Measurements from ENCODE around the gene CMSS1. TPM values are rescaled to one million over a fixed set of nuclear protein-coding genes. Genes with fewer than 3 reads are reported as not detected.

The CMSS1 gene
- total and polyA plus RNA-seq, 2 donors (not counting 1 experiment from before 2014, with no cell fraction given) = 7.3 to 22.8 TPM

GRCh38 chr3:99776516-99777209, 41.0 kb upstream of the CMSS1 start:
- H3K4me3 ChIP-seq (ENCODE audit: control extremely low read depth in 1 of 5, extremely low read depth in 1 of 5, insufficient read depth in 1 of 5, low read depth in 2 of 5, low read length in 4 of 5) = no peak overlapping the region
- H3K4me1 ChIP-seq (ENCODE audit: control insufficient read depth in 2 of 2, insufficient read depth in 2 of 2, low read length in 2 of 2) = no peaks in the 10 kb centered on the region
- no peaks in the 10 kb centered on the region for H3K79me2 ChIP-seq (ENCODE audit: control insufficient read depth, insufficient read depth, low read length)
- no peak overlapping the region for H2AFZ ChIP-seq (ENCODE audit: insufficient read depth, low read depth, low read length, poor library complexity, severe bottlenecking)
- DNase-seq (no peak), ATAC-seq (ENCODE audit: low read depth) (no peak)
- intact Hi-C loops (cut with micrococcal nuclease) = no loop called here
- no peaks in the 10 kb centered on the region for H3K9me3 Mint-ChIP-seq (ENCODE audit: insufficient read depth)
- H4K20me1 ChIP-seq (ENCODE audit: control insufficient read depth, insufficient read depth, low read length, poor library complexity, severe bottlenecking) = no peaks in the 10 kb centered on the region
- H3K36me3 ChIP-seq (replicated peaks in 1 of 2; ENCODE audit: control extremely low read depth in 1 of 2, control insufficient read depth in 1 of 2, extremely low read depth in 1 of 2, insufficient read depth in 2 of 2, low read length in 1 of 2) = no peaks in the 10 kb centered on the region
- H3K4me2 ChIP-seq (replicated peaks; ENCODE audit: low read depth, low read length, poor library complexity, severe bottlenecking) = no peak overlapping the region
- H3K27ac Mint-ChIP-seq = no peak overlapping the region
- POLR2A ChIA-PET = no interaction called here
- H3K4me3 Mint-ChIP-seq = no peak overlapping the region
- peaks cover 0 to 6% (median 1%) of the 10 kb centered on the region in 4 experiments for H3K27me3 ChIP-seq (replicated peaks in 1 of 4; ENCODE audit: control extremely low read depth in 1 of 4, control insufficient read depth in 3 of 4, insufficient read depth in 4 of 4, low read length in 3 of 4)
- TF ChIP-seq EZH2 (IDR thresholded peaks at IDR 0.05; ENCODE audit: borderline replicate concordance, insufficient read depth, low read depth, low read length, poor library complexity, severe bottlenecking) (no peak), CTCF (IDR thresholded peaks at IDR 0.05) (no peak)
- H3K9ac ChIP-seq (ENCODE audit: low read length) = no peak overlapping the region
- H3K9me3 ChIP-seq (ENCODE audit: control extremely low read depth in 1 of 3, control insufficient read depth in 2 of 3, insufficient read depth in 1 of 3, low read length in 2 of 3) = no peaks in the 10 kb centered on the region
- WGBS (ENCODE audit: insufficient coverage) = 81% methylated on average over 3 of the region's 5 CpGs
- CTCF ChIA-PET = no interaction called here
- H3K27ac ChIP-seq (ENCODE audit: low read length in 2 of 2) = no peak overlapping the region
- H3K27me3 Mint-ChIP-seq = peaks cover 41% of the 10 kb centered on the region
- H3K4me1 Mint-ChIP-seq = no peaks in the 10 kb centered on the region

GRCh38 chr3:99777210-99777549, 40.5 kb upstream of the CMSS1 start:
- H3K27ac Mint-ChIP-seq = no peak overlapping the region

More at GRCh38 chr3:99777210-99777549, 40.5 kb upstream of the CMSS1 start:
- no CpG with 5 or more reads among the region's 2 CpGs for WGBS (ENCODE audit: insufficient coverage)
- Histone ChIP-seq H3K4me3 (ENCODE audit: control extremely low read depth in 1 of 5, extremely low read depth in 1 of 5, insufficient read depth in 1 of 5, low read depth in 2 of 5, low read length in 4 of 5) (no peak overlapping the region), H3K27me3 (replicated peaks in 1 of 4; ENCODE audit: control extremely low read depth in 1 of 4, control insufficient read depth in 3 of 4, insufficient read depth in 4 of 4, low read length in 3 of 4) (peaks cover 0 to 6% (median 1%) of the 10 kb centered on the region in 4 experiments), H4K20me1 (ENCODE audit: control insufficient read depth, insufficient read depth, low read length, poor library complexity, severe bottlenecking) (no peaks in the 10 kb centered on the region), H3K4me1 (ENCODE audit: control insufficient read depth in 2 of 2, insufficient read depth in 2 of 2, low read length in 2 of 2) (no peaks in the 10 kb centered on the region), H3K9me3 (ENCODE audit: control extremely low read depth in 1 of 3, control insufficient read depth in 2 of 3, insufficient read depth in 1 of 3, low read length in 2 of 3) (no peaks in the 10 kb centered on the region), H3K79me2 (ENCODE audit: control insufficient read depth, insufficient read depth, low read length) (no peaks in the 10 kb centered on the region), H3K36me3 (replicated peaks in 1 of 2; ENCODE audit: control extremely low read depth in 1 of 2, control insufficient read depth in 1 of 2, extremely low read depth in 1 of 2, insufficient read depth in 2 of 2, low read length in 1 of 2) (no peaks in the 10 kb centered on the region), H3K9ac (ENCODE audit: low read length) (no peak overlapping the region), H3K4me2 (replicated peaks; ENCODE audit: low read depth, low read length, poor library complexity, severe bottlenecking) (no peak overlapping the region), H3K27ac (ENCODE audit: low read length in 2 of 2) (no peak overlapping the region), H2AFZ (ENCODE audit: insufficient read depth, low read depth, low read length, poor library complexity, severe bottlenecking) (no peak overlapping the region)
- intact Hi-C loops (cut with micrococcal nuclease) = no loop called here
- H3K4me1 Mint-ChIP-seq = no peaks in the 10 kb centered on the region
- H3K4me3 Mint-ChIP-seq = no peak overlapping the region
- H3K27me3 Mint-ChIP-seq = peaks cover 43% of the 10 kb centered on the region
- ChIA-PET CTCF (no interaction called here), POLR2A (no interaction called here)
- no peak for DNase-seq
- no peak for ATAC-seq (ENCODE audit: low read depth)
- no peaks in the 10 kb centered on the region for H3K9me3 Mint-ChIP-seq (ENCODE audit: insufficient read depth)
- TF ChIP-seq EZH2 (IDR thresholded peaks at IDR 0.05; ENCODE audit: borderline replicate concordance, insufficient read depth, low read depth, low read length, poor library complexity, severe bottlenecking) (no peak), CTCF (IDR thresholded peaks at IDR 0.05) (no peak)

Data from B cell (primary cell).